BJ (cell line): Measurements from ENCODE around the gene KDM4C. TPM values are rescaled to one million over a fixed set of nuclear protein-coding genes. Genes with fewer than 3 reads are reported as not detected.

Experiments used
- CTCF ChIA-PET: fragments of 350-600 bp; formaldehyde crosslinking; extraction: SDS; loops from one replicate; lab custom pipeline; 2021; ENCODE audit warnings: antibody characterized with exemption, inconsistent platforms; lab: Yijun Ruan, JAX
- POLR2A ChIA-PET: fragments of 300-600 bp; sonication (Branson Sonifier 250); formaldehyde crosslinking; extraction: SDS; loops from one replicate; lab custom pipeline; 2021; ENCODE audit warnings: antibody characterized with exemption; lab: Charles Lee
- DNase-seq: peaks from one replicate; pipeline ENCODE4 v3.0.0-alpha.2; 2011; ENCODE audit warnings: low read depth
- H3K27me3 ChIP-seq: 2 replicates; pipeline ENCODE4 v1.6.0; 2011; ENCODE audit warnings: low read length; ENCODE audit not compliant: control insufficient read depth, insufficient read depth
- H3K36me3 ChIP-seq: 2 replicates; pipeline ENCODE4 v1.5.1; 2011; ENCODE audit warnings: low read length; ENCODE audit not compliant: control insufficient read depth, insufficient read depth
- H3K4me3 ChIP-seq: 2 replicates; pipeline ENCODE4 v1.5.1; 2011; ENCODE audit warnings: low read depth, mild to moderate bottlenecking, control low read depth, low read length
- CTCF ChIP-seq: IDR thresholded peaks from 2 replicates; pipeline ENCODE4 v1.5.1; 2011; ENCODE audit warnings: low read depth, mild to moderate bottlenecking, control low read depth, inconsistent platforms, low read length, moderate library complexity; ENCODE audit not compliant: insufficient read depth
- polyA plus RNA-seq: library from polyadenylated mRNA; depleted of rRNA; stranded (reverse); fragments of >200 nt; gene quantifications from 2 replicates; pipeline ENCODE4 v1.2.3, GENCODE V29; 2011

KDM4C gene
- polyA plus RNA-seq, 1 experiment: 11.3 TPM

- no peak overlapping the region for H3K4me3 ChIP-seq
- no peak for DNase-seq
- H3K27me3 ChIP-seq: no peaks in the 10 kb centered on the region
- TF ChIP-seq CTCF: no peak
- POLR2A ChIA-PET: no interaction called here
- CTCF ChIA-PET: interaction anchor here (2.2 kb wide), 1 partner anchor 13 kb away, joined by 6 read pairs; no protein-coding TSS in a partner anchor
- H3K36me3 ChIP-seq: peaks cover 1% of the 10 kb centered on the region; the same call in 1 of the 2 replicates
Observed at GRCh38 chr9:6896562-6896961, 138.8 kb downstream of the KDM4C start.

- CTCF ChIA-PET: interaction anchor here (0.7 to 2.2 kb wide), 3 partner anchors 10 to 66 kb away, joined by 3 to 6 read pairs (median 3); no protein-coding TSS in a partner anchor
- POLR2A ChIA-PET: no interaction called here
- DNase-seq: no peak
- Histone ChIP-seq H3K36me3 (peaks cover 1% of the 10 kb centered on the region; the same call in 1 of the 2 replicates), H3K4me3 (no peak overlapping the region), H3K27me3 (no peaks in the 10 kb centered on the region)
- no peak for TF ChIP-seq CTCF
Observed at GRCh38 chr9:6897207-6897822, 139.5 kb downstream of the KDM4C start.

- POLR2A ChIA-PET: no interaction called here
- no peak overlapping the region for H3K4me3 ChIP-seq
- no peak for TF ChIP-seq CTCF
- peaks cover 1% of the 10 kb centered on the region; the same call in 1 of the 2 replicates for H3K36me3 ChIP-seq
- DNase-seq: no peak
- no peaks in the 10 kb centered on the region for H3K27me3 ChIP-seq
- CTCF ChIA-PET: interaction anchor here (0.7 to 2.2 kb wide), 3 partner anchors 9 to 66 kb away, joined by 3 to 6 read pairs (median 3); no protein-coding TSS in a partner anchor
Observed at GRCh38 chr9:6897898-6898302, 140.1 kb downstream of the KDM4C start.

- DNase-seq: no peak
- peaks cover 1% of the 10 kb centered on the region; the same call in 1 of the 2 replicates for H3K36me3 ChIP-seq
- H3K27me3 ChIP-seq: no peaks in the 10 kb centered on the region
- no peak overlapping the region for H3K4me3 ChIP-seq
- POLR2A ChIA-PET: no interaction called here
- no peak for TF ChIP-seq CTCF
- CTCF ChIA-PET: interaction anchor here (1.0 kb wide), 1 partner anchor 72 kb away, joined by 4 read pairs; no protein-coding TSS in a partner anchor
Observed at GRCh38 chr9:6899274-6899673, 141.5 kb downstream of the KDM4C start.

- CTCF ChIA-PET: interaction anchor here (0.6 kb wide), 1 partner anchor 1912 kb away, joined by 3 read pairs; no protein-coding TSS in a partner anchor
- no peak overlapping the region for H3K4me3 ChIP-seq
- H3K36me3 ChIP-seq: no peaks in the 10 kb centered on the region
- no peaks in the 10 kb centered on the region for H3K27me3 ChIP-seq
- DNase-seq: no peak
- POLR2A ChIA-PET: no interaction called here
- no peak for TF ChIP-seq CTCF
Observed at GRCh38 chr9:6900440-6900883, 142.7 kb downstream of the KDM4C start.
